Stomach smooth muscle (tissue), 2 donors: ENCODE results near the gene REG3G.

Experiments used
- H3K27ac ChIP-seq: one replicate; pipeline ENCODE4 v1.7.0; 2013; ENCODE audit warnings: mild to moderate bottlenecking, low read length, inconsistent platforms
- H3K27me3 ChIP-seq, 2 donors: one replicate each; pipeline ENCODE4 v1.7.0; 2013; ENCODE audit warnings: low read length in 2 of 2; ENCODE audit not compliant: insufficient read depth in 2 of 2, control insufficient read depth in 1 of 2
- H3K36me3 ChIP-seq, 2 donors: one replicate each; pipeline ENCODE4 v1.7.0; 2013; ENCODE audit warnings: low read length in 2 of 2; ENCODE audit not compliant: control insufficient read depth in 2 of 2, insufficient read depth in 2 of 2
- H3K4me1 ChIP-seq: one replicate; pipeline ENCODE4 v1.7.0; 2013; ENCODE audit warnings: low read length; ENCODE audit not compliant: control insufficient read depth, insufficient read depth
- H3K4me3 ChIP-seq, 2 donors: one replicate each; pipeline ENCODE4 v1.7.0; 2013; ENCODE audit warnings: low read length in 2 of 2
- H3K9ac ChIP-seq, 2 donors: one replicate each; pipeline ENCODE4 v1.7.0; 2013; ENCODE audit warnings: low read length in 2 of 2, mild to moderate bottlenecking in 1 of 2
- H3K9me3 ChIP-seq, 2 donors: one replicate each; pipeline ENCODE4 v1.7.0; 2013; ENCODE audit warnings: low read length in 2 of 2; ENCODE audit not compliant: control insufficient read depth in 2 of 2
- donor health status: healthy.
- donor health status: Pancreatic carcinoma.

Gene REG3G

GRCh38 chr2:79025421-79025820, at the start of gene REG3G:
Gene REG3G (plus strand): TSS chr2:79025702. CDS start chr2:79026094, 392 bp downstream.
- H3K36me3 ChIP-seq, result no peaks in the 10 kb centered on the region
- no peaks in the 10 kb centered on the region for H3K27me3 ChIP-seq
- no peaks in the 10 kb centered on the region for H3K9me3 ChIP-seq
- no peak within 1 kb of the TSS for H3K9ac ChIP-seq
- H3K27ac ChIP-seq, result no peak within 1 kb of the TSS
- H3K4me3 ChIP-seq, result no peak within 1 kb of the TSS
- no peaks in the 10 kb centered on the region for H3K4me1 ChIP-seq

GRCh38 chr2:78977661-78978145, 47.8 kb upstream of the REG3G start:
- Histone ChIP-seq H3K27ac (no peak overlapping the region), H3K4me1 (no peaks in the 10 kb centered on the region), H3K9me3 (no peaks in the 10 kb centered on the region), H3K4me3 (no peak overlapping the region), H3K9ac (no peak overlapping the region), H3K36me3 (no peaks in the 10 kb centered on the region), H3K27me3 (peaks cover 5 to 6% of the 10 kb centered on the region in 2 donors)

GRCh38 chr2:78978340-78978739, 47.2 kb upstream of the REG3G start:
- Histone ChIP-seq H3K4me3 (no peak overlapping the region), H3K9ac (no peak overlapping the region), H3K9me3 (no peaks in the 10 kb centered on the region), H3K27ac (no peak overlapping the region), H3K36me3 (no peaks in the 10 kb centered on the region), H3K4me1 (no peaks in the 10 kb centered on the region), H3K27me3 (peaks cover 5 to 6% of the 10 kb centered on the region in 2 donors)

DNA sequence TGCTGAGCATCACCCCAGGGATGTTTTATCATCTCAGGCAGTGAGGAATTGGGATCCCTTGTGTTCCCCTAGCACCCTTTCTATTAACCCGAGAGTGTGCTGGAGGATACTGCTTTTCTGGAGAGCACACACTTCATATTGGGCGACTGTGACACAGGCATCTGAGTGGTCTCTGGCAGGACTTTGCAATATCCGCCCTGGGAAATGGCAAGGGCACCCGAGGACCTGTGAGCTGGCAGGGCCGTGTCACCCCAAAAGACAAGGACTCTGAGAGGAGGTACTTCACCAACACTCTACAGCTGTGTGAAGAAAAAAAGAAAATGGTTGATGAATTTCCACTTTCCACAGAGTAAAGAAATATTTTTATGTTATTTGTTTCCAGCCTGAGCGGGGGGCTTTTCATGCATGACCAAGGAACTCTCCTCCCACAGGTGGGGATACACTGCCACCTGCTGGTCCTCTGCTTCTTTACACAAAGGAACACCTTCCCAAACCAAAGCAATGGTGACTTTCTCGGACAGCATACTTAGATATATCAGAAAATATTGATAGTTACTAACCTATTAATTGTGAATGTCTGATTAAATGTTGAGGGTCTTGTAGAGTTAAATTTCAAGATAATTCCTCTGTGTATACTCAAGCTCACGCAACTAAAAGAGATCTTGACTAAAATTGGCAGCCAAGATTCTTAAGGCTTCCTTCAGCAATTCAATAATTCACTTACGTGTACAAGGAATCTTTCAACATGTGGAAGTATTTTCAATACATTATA, 45.9 kb upstream of the REG3G start:
- Histone ChIP-seq H3K4me3 (no peak overlapping the region), H3K27me3 (peaks cover 5 to 6% of the 10 kb centered on the region in 2 donors), H3K9me3 (no peaks in the 10 kb centered on the region), H3K9ac (no peak overlapping the region), H3K27ac (no peak overlapping the region), H3K4me1 (no peaks in the 10 kb centered on the region), H3K36me3 (no peaks in the 10 kb centered on the region)

DNA sequence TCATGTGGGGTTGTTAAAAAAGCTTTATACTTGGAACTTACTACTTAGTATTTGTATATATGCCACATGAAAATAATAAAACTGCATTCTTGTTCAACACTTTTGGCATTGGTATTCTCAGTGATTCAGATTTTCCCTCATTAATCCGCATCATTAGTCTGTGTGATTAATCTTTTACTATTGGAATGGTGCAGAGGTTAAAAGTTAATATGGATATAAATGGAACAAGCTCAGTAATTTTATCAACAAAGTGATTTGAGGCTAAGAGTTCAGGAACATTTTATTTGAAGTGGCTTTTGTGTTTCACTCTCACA, 45.4 kb upstream of the REG3G start:
- Histone ChIP-seq H3K27me3 (peaks cover 5 to 6% of the 10 kb centered on the region in 2 donors), H3K9me3 (no peaks in the 10 kb centered on the region), H3K27ac (no peak overlapping the region), H3K4me3 (no peak overlapping the region), H3K36me3 (no peaks in the 10 kb centered on the region), H3K4me1 (no peaks in the 10 kb centered on the region), H3K9ac (no peak overlapping the region)

GRCh38 chr2:78980871-78981270, 44.6 kb upstream of the REG3G start:
- Histone ChIP-seq H3K27ac (no peak overlapping the region), H3K4me1 (no peaks in the 10 kb centered on the region), H3K27me3 (peaks cover 5 to 6% of the 10 kb centered on the region in 2 donors), H3K9me3 (no peaks in the 10 kb centered on the region), H3K9ac (no peak overlapping the region), H3K4me3 (no peak overlapping the region), H3K36me3 (no peaks in the 10 kb centered on the region)

DNA sequence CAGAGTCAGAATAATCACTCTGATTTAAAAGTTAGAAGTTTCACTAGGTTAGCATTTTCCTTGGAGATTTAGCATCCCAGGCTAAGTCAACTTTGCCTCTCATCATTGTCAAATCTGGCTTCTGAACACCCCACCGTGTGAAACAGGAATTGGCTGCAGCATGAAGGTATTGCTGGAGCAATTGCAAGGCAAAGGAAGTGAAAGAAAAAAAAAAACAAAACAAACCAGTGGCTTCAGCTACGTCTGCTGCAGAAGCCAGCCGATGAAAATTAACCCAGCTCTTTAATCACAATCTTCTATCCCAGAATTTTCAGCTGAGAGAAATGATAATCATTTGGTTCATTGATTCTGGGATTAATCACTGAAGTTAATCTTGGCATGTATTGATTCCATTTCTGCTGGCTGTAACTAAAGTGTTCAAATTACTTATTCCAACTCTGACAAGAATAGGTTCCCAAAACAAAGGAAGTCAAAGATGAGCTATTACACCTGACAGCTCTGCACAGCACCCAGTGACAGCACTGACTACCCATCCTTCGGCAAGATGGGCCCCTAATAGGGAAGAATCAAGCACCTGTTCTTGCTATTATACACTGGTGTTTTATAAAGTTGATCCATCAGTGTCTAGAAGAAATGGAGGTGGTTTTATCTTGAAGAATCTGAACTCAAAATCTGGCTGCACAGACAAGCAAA, 42.7 kb upstream of the REG3G start:
- Histone ChIP-seq H3K27me3 (peaks cover 5 to 6% of the 10 kb centered on the region in 2 donors), H3K27ac (no peak overlapping the region), H3K4me3 (no peak overlapping the region), H3K36me3 (no peaks in the 10 kb centered on the region), H3K4me1 (no peaks in the 10 kb centered on the region), H3K9me3 (no peaks in the 10 kb centered on the region), H3K9ac (no peak overlapping the region)

DNA sequence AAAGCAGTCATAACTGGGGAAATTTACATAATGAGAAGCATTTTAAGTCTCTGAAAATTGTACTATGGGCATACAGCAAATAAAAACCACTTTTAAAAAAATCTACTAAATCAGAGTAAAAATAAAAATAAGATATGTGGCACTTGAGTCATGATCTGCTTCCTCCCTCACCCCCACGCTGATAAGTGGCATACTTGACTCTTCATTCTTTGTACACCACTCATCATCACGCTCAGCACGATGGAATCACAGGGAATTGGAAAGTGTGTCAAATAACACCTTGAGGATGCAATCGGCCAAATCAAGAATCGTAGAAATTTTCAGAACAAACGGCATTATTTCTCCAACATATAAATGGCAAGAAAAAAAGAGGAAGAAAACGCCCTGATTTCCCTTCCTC, 41.1 kb upstream of the REG3G start:
- H3K9me3 ChIP-seq, result no peaks in the 10 kb centered on the region
- no peaks in the 10 kb centered on the region for H3K36me3 ChIP-seq
- no peak overlapping the region for H3K9ac ChIP-seq
- H3K27ac ChIP-seq, result no peak overlapping the region
- no peaks in the 10 kb centered on the region for H3K4me1 ChIP-seq
- H3K4me3 ChIP-seq, result no peak overlapping the region
- H3K27me3 ChIP-seq, result peaks cover 3 to 5% of the 10 kb centered on the region in 2 donors

DNA sequence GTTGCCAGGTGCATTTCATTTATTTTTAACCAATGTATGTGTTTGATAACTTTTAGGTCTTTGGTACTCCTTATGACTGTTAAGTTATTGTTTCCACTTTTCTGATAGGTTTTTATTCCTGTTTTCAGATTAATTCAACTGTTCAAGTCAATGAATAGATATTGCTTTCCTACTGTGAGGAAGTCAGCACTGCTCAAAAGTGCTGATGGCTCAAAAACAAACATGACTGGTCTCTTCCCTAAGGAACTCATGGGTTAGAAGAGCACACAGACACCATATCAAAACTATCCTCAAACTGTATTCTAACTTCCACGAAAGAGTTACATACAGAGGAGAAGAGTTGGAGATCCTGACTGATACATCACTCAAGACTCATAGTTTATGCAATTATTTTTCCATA, 39.9 kb upstream of the REG3G start:
- H3K27ac ChIP-seq, result no peak overlapping the region
- no peak overlapping the region for H3K4me3 ChIP-seq
- H3K9ac ChIP-seq, result no peak overlapping the region
- no peaks in the 10 kb centered on the region for H3K9me3 ChIP-seq
- peaks cover 0 to 5% of the 10 kb centered on the region in 2 donors for H3K27me3 ChIP-seq
- no peaks in the 10 kb centered on the region for H3K36me3 ChIP-seq
- no peaks in the 10 kb centered on the region for H3K4me1 ChIP-seq

GRCh38 chr2:78989051-78989450, 36.5 kb upstream of the REG3G start:
- no peak overlapping the region for H3K27ac ChIP-seq
- no peak overlapping the region for H3K9ac ChIP-seq
- H3K4me1 ChIP-seq, result no peaks in the 10 kb centered on the region
- no peaks in the 10 kb centered on the region for H3K36me3 ChIP-seq
- peaks cover 13 to 18% of the 10 kb centered on the region in 2 donors for H3K27me3 ChIP-seq
- H3K9me3 ChIP-seq, result no peaks in the 10 kb centered on the region
- no peak overlapping the region for H3K4me3 ChIP-seq

DNA sequence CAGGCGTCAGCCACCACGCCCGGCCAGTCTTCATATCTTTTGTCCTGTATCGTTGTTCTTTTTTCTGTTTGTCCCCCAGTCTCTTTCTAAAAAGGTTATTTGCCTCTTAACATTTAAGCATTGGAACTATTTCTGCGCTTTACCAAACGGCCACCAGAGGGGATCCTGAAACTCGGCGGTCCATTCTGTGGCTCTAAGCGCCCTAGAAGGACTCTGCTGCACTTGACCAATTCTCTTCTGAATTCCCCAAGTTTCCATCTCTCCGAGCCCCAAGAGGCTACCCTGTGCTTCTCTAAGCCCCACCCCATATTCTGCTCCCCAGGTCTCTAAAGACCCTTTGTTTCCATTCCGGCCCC, 33.1 kb upstream of the REG3G start:
- no peak overlapping the region for H3K9ac ChIP-seq
- H3K27ac ChIP-seq, result no peak overlapping the region
- H3K4me1 ChIP-seq, result no peaks in the 10 kb centered on the region
- no peaks in the 10 kb centered on the region for H3K36me3 ChIP-seq
- H3K9me3 ChIP-seq, result no peaks in the 10 kb centered on the region
- peak overlapping the region; percentile 10 to 29 for H3K4me3 ChIP-seq
- H3K27me3 ChIP-seq, result peaks cover 19 to 26% of the 10 kb centered on the region in 2 donors
